Astrocyte (in vitro differentiated cells and primary cell): Measurements from ENCODE around the gene PLD3. TPM values are rescaled to one million over a fixed set of nuclear protein-coding genes. Genes with fewer than 3 reads are reported as not detected.

Source experiments
- DNase-seq: peaks from one replicate; pipeline ENCODE4 v3.0.0-alpha.2; 2010; ENCODE audit warnings: low read depth
- FAIRE-seq: peaks from 2 replicates; lab custom pipeline; 2011; peaks lifted over from hg19 to GRCh38; lab: Jason Lieb, UNC
- H2AFZ ChIP-seq: 2 replicates; pipeline ENCODE4 v1.6.0; 2012; ENCODE audit warnings: low read depth, low read length, inconsistent platforms
- H3K27ac ChIP-seq: 2 replicates; pipeline ENCODE4 v1.5.1; 2011; ENCODE audit warnings: low read depth, low read length, inconsistent platforms
- H3K27me3 ChIP-seq: 2 replicates; pipeline ENCODE4 v1.6.0; 2011; ENCODE audit warnings: low read length, inconsistent platforms; ENCODE audit not compliant: insufficient read depth
- H3K36me3 ChIP-seq: 2 replicates; pipeline ENCODE4 v1.5.1; 2011; ENCODE audit warnings: low read length, inconsistent platforms; ENCODE audit not compliant: insufficient read depth
- H3K4me1 ChIP-seq: 2 replicates; pipeline ENCODE4 v1.5.1; 2011; ENCODE audit warnings: low read length, inconsistent platforms; ENCODE audit not compliant: insufficient read depth
- H3K4me2 ChIP-seq: 2 replicates; pipeline ENCODE4 v1.6.0; 2012; ENCODE audit warnings: low read length, inconsistent platforms
- H3K4me3 ChIP-seq: 2 replicates; pipeline ENCODE4 v1.5.1; 2011; ENCODE audit warnings: low read depth, mild to moderate bottlenecking, low read length, inconsistent platforms; ENCODE audit not compliant: insufficient read depth
- H3K79me2 ChIP-seq: 2 replicates; pipeline ENCODE4 v1.6.0; 2012; ENCODE audit warnings: mild to moderate bottlenecking, low read length, inconsistent platforms; ENCODE audit not compliant: insufficient read depth
- H3K9ac ChIP-seq: 2 replicates; pipeline ENCODE4 v1.6.0; 2012; ENCODE audit warnings: mild to moderate bottlenecking, low read length, inconsistent platforms
- H3K9me3 ChIP-seq: 2 replicates; pipeline ENCODE4 v1.5.1; 2012; ENCODE audit warnings: low read depth, mild to moderate bottlenecking, low read length, inconsistent platforms; ENCODE audit not compliant: insufficient read depth
- H4K20me1 ChIP-seq: 2 replicates; pipeline ENCODE4 v1.6.0; 2012; ENCODE audit warnings: low read length, inconsistent platforms; ENCODE audit not compliant: insufficient read depth
- H3K27ac Mint-ChIP-seq: one replicate; pipeline ENCODE4 v1.8.0; 2021; ENCODE audit warnings: mild to moderate bottlenecking, mixed read lengths; ENCODE audit not compliant: unreplicated experiment
- H3K27me3 Mint-ChIP-seq: one replicate; pipeline ENCODE4 v1.8.0; 2021; ENCODE audit warnings: low read depth, mixed read lengths; ENCODE audit not compliant: unreplicated experiment
- H3K36me3 Mint-ChIP-seq: one replicate; pipeline ENCODE4 v1.8.0; 2021; ENCODE audit warnings: low read depth, mixed read lengths; ENCODE audit not compliant: unreplicated experiment
- H3K4me1 Mint-ChIP-seq: one replicate; pipeline ENCODE4 v1.8.0; 2021; ENCODE audit warnings: low read depth, mixed read lengths; ENCODE audit not compliant: unreplicated experiment
- H3K4me3 Mint-ChIP-seq: one replicate; pipeline ENCODE4 v1.8.0; 2021; ENCODE audit warnings: mild to moderate bottlenecking, moderate library complexity, mixed read lengths; ENCODE audit not compliant: unreplicated experiment
- H3K9me3 Mint-ChIP-seq: one replicate; pipeline ENCODE4 v1.8.0; 2021; ENCODE audit warnings: mild to moderate bottlenecking, mixed read lengths; ENCODE audit not compliant: unreplicated experiment
- CTCF ChIP-seq: IDR thresholded peaks from 2 replicates; pipeline ENCODE4 v1.5.1; 2011; ENCODE audit warnings: low read depth, mild to moderate bottlenecking, inconsistent platforms, low read length, moderate library complexity; ENCODE audit not compliant: insufficient read depth
- EZH2 ChIP-seq: IDR thresholded peaks from 2 replicates; pipeline ENCODE4 v1.6.1; 2012; ENCODE audit warnings: mild to moderate bottlenecking, low read length, inconsistent platforms; ENCODE audit not compliant: insufficient read depth
- total RNA-seq: library from RNA; stranded (reverse); gene quantifications from 2 replicates; pipeline ENCODE4 v1.2.1, GENCODE V29; 2021

PLD3 gene
- total RNA-seq, 1 donor from 2014 or later, result 728 TPM

- H3K27me3 Mint-ChIP-seq, result peaks cover 2% of the 10 kb centered on the region
- no peak overlapping the region for H3K4me2 ChIP-seq
- no peaks in the 10 kb centered on the region for H3K36me3 Mint-ChIP-seq
- no peaks in the 10 kb centered on the region for H3K79me2 ChIP-seq
- H3K9me3 Mint-ChIP-seq, result no peaks in the 10 kb centered on the region
- no peak overlapping the region for H3K27ac Mint-ChIP-seq
- no peak overlapping the region for H2AFZ ChIP-seq
- TF ChIP-seq EZH2 (no peak), CTCF (no peak)
- H4K20me1 ChIP-seq, result no peaks in the 10 kb centered on the region
- no peak for DNase-seq
- no peaks in the 10 kb centered on the region for H3K9me3 ChIP-seq
- H3K4me3 ChIP-seq, result no peak overlapping the region
- no peak overlapping the region for H3K4me3 Mint-ChIP-seq
- no peak overlapping the region for H3K27ac ChIP-seq
- no peaks in the 10 kb centered on the region for H3K36me3 ChIP-seq
- H3K4me1 Mint-ChIP-seq, result peaks cover 1% of the 10 kb centered on the region
- H3K9ac ChIP-seq, result no peak overlapping the region
- FAIRE-seq, result no peak
- peaks cover 11% of the 10 kb centered on the region for H3K4me1 ChIP-seq
- H3K27me3 ChIP-seq, result no peaks in the 10 kb centered on the region
Measured at GRCh38 chr19:40412866-40413265, 64.4 kb downstream of the PLD3 start.

GRCh38 chr19:40413291-40413845 lies 64.9 kb downstream of the PLD3 start, which contains the start of gene PRX:
TSS of gene PRX (minus strand) at chr19:40413378. CDS start at chr19:40407932, 5,446 bp downstream.
- Histone ChIP-seq H2AFZ (no peak within 1 kb of the TSS), H3K79me2 (no peaks in the 10 kb centered on the region)

More at GRCh38 chr19:40413291-40413845, 64.9 kb downstream of the PLD3 start, which contains the start of gene PRX:
- no peak within 1 kb of the TSS for H3K27ac Mint-ChIP-seq
- H3K27me3 Mint-ChIP-seq, result peaks cover 2% of the 10 kb centered on the region
- Histone ChIP-seq H3K4me3 (no peak within 1 kb of the TSS), H3K27ac (no peak within 1 kb of the TSS), H4K20me1 (no peaks in the 10 kb centered on the region), H3K4me2 (no peak within 1 kb of the TSS), H3K27me3 (no peaks in the 10 kb centered on the region), H3K4me1 (peaks cover 11% of the 10 kb centered on the region), H3K36me3 (no peaks in the 10 kb centered on the region), H3K9ac (no peak within 1 kb of the TSS), H3K9me3 (no peaks in the 10 kb centered on the region)
- no peak for TF ChIP-seq CTCF
- no peak for TF ChIP-seq EZH2
- DNase-seq (no peak), FAIRE-seq (no peak)
- H3K4me1 Mint-ChIP-seq, result peaks cover 1% of the 10 kb centered on the region
- H3K36me3 Mint-ChIP-seq, result no peaks in the 10 kb centered on the region
- H3K9me3 Mint-ChIP-seq, result no peaks in the 10 kb centered on the region
- H3K4me3 Mint-ChIP-seq, result no peak within 1 kb of the TSS
